GM23248 (cell line): ENCODE measurements around the gene SAMD14.

Experiments used
- EZH2 ChIP-seq: fragments of 200-600 bp; sonication (generic); IDR thresholded peaks from 2 replicates; pipeline ENCODE4 v1.6.1; 2018; ENCODE audit warnings: antibody characterized with exemption, mild to moderate bottlenecking; ENCODE audit not compliant: insufficient read depth, poor library complexity, severe bottlenecking
- EZH2phosphoT487 ChIP-seq: fragments of 200-600 bp; sonication (generic); IDR thresholded peaks from 2 replicates; pipeline ENCODE4 v1.6.1; 2018; ENCODE audit warnings: antibody characterized with exemption, moderate library complexity, mild to moderate bottlenecking, low read depth; ENCODE audit not compliant: insufficient read depth

GRCh38 chr17:50141026-50141744 lies 11.2 kb upstream of the SAMD14 start:
- TF ChIP-seq EZH2, result no peak
- no peak for TF ChIP-seq EZH2phosphoT487
